ENCODE measurements around the gene ADGRB2.

- no peak for TF ChIP-seq CTCF (IDR thresholded peaks at IDR 0.05)
- no peak for TF ChIP-seq EP300 (IDR thresholded peaks at IDR 0.05)
- no peak for TF ChIP-seq POLR2A (IDR thresholded peaks at IDR 0.05)
Measured at GRCh38 chr1:31772669-31773248, 8.6 kb upstream of the ADGRB2 start.

Measured in sigmoid colon (tissue), 4 donors.